KMS-11 (cell line): ENCODE results near the gene USP47.
A peak's percentile ranks its signal among the peaks of the same experiment; 100 is the strongest.

Experiments
- H2AFZ ChIP-seq: fragments of 200-600 bp; sonication (generic); 2 replicates; pipeline ENCODE4 v1.6.1; 2016; ENCODE audit warnings: antibody characterized with exemption, mixed run types, low read depth
- H3K27ac ChIP-seq: fragments of 200-600 bp; sonication (generic); 2 replicates; pipeline ENCODE4 v1.6.1; 2016; ENCODE audit warnings: mild to moderate bottlenecking, mixed run types
- H3K27me3 ChIP-seq: fragments of 200-600 bp; sonication (generic); 2 replicates; pipeline ENCODE4 v1.6.1; 2017; ENCODE audit warnings: mild to moderate bottlenecking, low read depth, mixed run types, moderate library complexity; ENCODE audit not compliant: insufficient read depth
- H3K36me3 ChIP-seq: fragments of 200-600 bp; sonication (generic); 2 replicates; pipeline ENCODE4 v1.6.1; 2017; ENCODE audit warnings: mild to moderate bottlenecking, mixed run types; ENCODE audit not compliant: insufficient read depth
- H3K4me1 ChIP-seq: fragments of 200-600 bp; sonication (generic); 2 replicates; pipeline ENCODE4 v1.6.1; 2016; ENCODE audit warnings: mild to moderate bottlenecking, low read depth, mixed run types; ENCODE audit not compliant: poor library complexity, severe bottlenecking
- H3K4me2 ChIP-seq: fragments of 200-600 bp; sonication (generic); 2 replicates; pipeline ENCODE4 v1.7.0; 2016; ENCODE audit warnings: mild to moderate bottlenecking, mixed run types
- H3K4me3 ChIP-seq: fragments of 200-600 bp; sonication (generic); IDR thresholded peaks from 2 replicates; pipeline ENCODE4 v1.6.1; 2017; ENCODE audit warnings: low read depth, low read length, mixed read lengths; ENCODE audit not compliant: insufficient read depth
- H3K79me2 ChIP-seq: fragments of 200-600 bp; sonication (generic); 2 replicates; pipeline ENCODE4 v1.6.1; 2016; ENCODE audit warnings: low read depth, mixed run types; ENCODE audit not compliant: insufficient read depth
- H3K9ac ChIP-seq: fragments of 200-600 bp; sonication (generic); 2 replicates; pipeline ENCODE4 v1.6.1; 2016; ENCODE audit warnings: mild to moderate bottlenecking, mixed run types
- H4K20me1 ChIP-seq: fragments of 200-600 bp; sonication (generic); 2 replicates; pipeline ENCODE4 v1.6.1; 2016; ENCODE audit warnings: mild to moderate bottlenecking, mixed run types; ENCODE audit not compliant: insufficient read depth
- CTCF ChIP-seq: fragments of 200-600 bp; sonication (generic); conservative IDR thresholded peaks from 2 replicates; pipeline ENCODE4 v1.6.1; 2017; ENCODE audit warnings: low read depth, mild to moderate bottlenecking, antibody characterized with exemption, low read length, moderate library complexity, mixed read lengths

The USP47 gene

GRCh38 chr11:11841723-11842420, at the start of gene USP47:
USP47 (plus strand) TSS chr11:11841972; CDS start chr11:11842186, 214 bp downstream.
- H3K4me3 ChIP-seq, result no peak within 1 kb of the TSS
- peaks cover 49% of the 10 kb centered on the region for H3K79me2 ChIP-seq
- peak within 1 kb of the TSS; percentile 98 for H3K9ac ChIP-seq
- H3K27ac ChIP-seq, result peak within 1 kb of the TSS; percentile 97
- H3K4me2 ChIP-seq, result peak within 1 kb of the TSS; percentile 85
- peak within 1 kb of the TSS; percentile 74 for H2AFZ ChIP-seq
- peak; percentile 61; the same call in 1 of the 2 replicates for TF ChIP-seq CTCF
- no peaks in the 10 kb centered on the region for H3K27me3 ChIP-seq
- peaks cover 7% of the 10 kb centered on the region; the same call in 1 of the 2 replicates for H4K20me1 ChIP-seq
- no peaks in the 10 kb centered on the region for H3K36me3 ChIP-seq
- peaks cover 32% of the 10 kb centered on the region for H3K4me1 ChIP-seq

GRCh38 chr11:11793073-11793472, 48.7 kb upstream of the USP47 start:
- no peak overlapping the region for H3K4me3 ChIP-seq
- H3K27me3 ChIP-seq, result no peaks in the 10 kb centered on the region
- H3K79me2 ChIP-seq, result no peaks in the 10 kb centered on the region
- no peaks in the 10 kb centered on the region for H3K36me3 ChIP-seq
- H4K20me1 ChIP-seq, result no peaks in the 10 kb centered on the region
- no peak overlapping the region for H3K4me2 ChIP-seq
- TF ChIP-seq CTCF, result no peak
- H3K27ac ChIP-seq, result no peak overlapping the region
- H3K9ac ChIP-seq, result no peak overlapping the region
- H3K4me1 ChIP-seq, result no peaks in the 10 kb centered on the region
- no peak overlapping the region for H2AFZ ChIP-seq

- H2AFZ ChIP-seq, result peak overlapping the region; percentile 25; the same call in 1 of the 2 replicates
- no peaks in the 10 kb centered on the region for H4K20me1 ChIP-seq
- no peaks in the 10 kb centered on the region for H3K79me2 ChIP-seq
- no peak overlapping the region for H3K27ac ChIP-seq
- TF ChIP-seq CTCF, result peak; percentile 94
- H3K36me3 ChIP-seq, result no peaks in the 10 kb centered on the region
- H3K27me3 ChIP-seq, result no peaks in the 10 kb centered on the region
- no peak overlapping the region for H3K4me2 ChIP-seq
- no peak overlapping the region for H3K9ac ChIP-seq
- H3K4me3 ChIP-seq, result no peak overlapping the region
- no peaks in the 10 kb centered on the region for H3K4me1 ChIP-seq
Measured at GRCh38 chr11:11798586-11799438, 43.0 kb upstream of the USP47 start.

GRCh38 chr11:11805228-11805627, 36.5 kb upstream of the USP47 start:
- no peak for TF ChIP-seq CTCF
- Histone ChIP-seq H3K9ac (no peak overlapping the region), H3K27me3 (no peaks in the 10 kb centered on the region), H3K27ac (no peak overlapping the region), H2AFZ (no peak overlapping the region), H3K4me1 (no peaks in the 10 kb centered on the region), H3K4me3 (no peak overlapping the region), H3K36me3 (no peaks in the 10 kb centered on the region), H4K20me1 (no peaks in the 10 kb centered on the region), H3K79me2 (no peaks in the 10 kb centered on the region), H3K4me2 (no peak overlapping the region)
